DOHH2 (cell line): Measurements from ENCODE around the gene FOS.

Source experiments
- CTCF ChIP-seq: fragments of 200-600 bp; sonication (generic); IDR thresholded peaks from one replicate; pipeline ENCODE4 v1.5.1; 2014; ENCODE audit warnings: antibody characterized with exemption, mild to moderate bottlenecking, low read depth, low read length; ENCODE audit not compliant: poor library complexity, severe bottlenecking
- EZH2phosphoT487 ChIP-seq: fragments of 200-600 bp; sonication (generic); IDR thresholded peaks from 2 replicates; pipeline ENCODE4 v1.6.1; 2017; ENCODE audit warnings: borderline replicate concordance, mild to moderate bottlenecking, antibody characterized with exemption, low read length, moderate library complexity, mixed read lengths

GRCh38 chr14:75268633-75269550, 9.7 kb upstream of the FOS start:
- TF ChIP-seq CTCF (no peak), EZH2phosphoT487 (no peak)
